GM21367 (cell line): ENCODE measurements around the gene WWC1.

ENCODE experiments used
- ATAC-seq: cut with Tn5 transposase; IDR thresholded peaks from one replicate; pipeline ENCODE4 v1.9.1; 2021; ENCODE audit not compliant: unreplicated experiment

Gene WWC1

DNA sequence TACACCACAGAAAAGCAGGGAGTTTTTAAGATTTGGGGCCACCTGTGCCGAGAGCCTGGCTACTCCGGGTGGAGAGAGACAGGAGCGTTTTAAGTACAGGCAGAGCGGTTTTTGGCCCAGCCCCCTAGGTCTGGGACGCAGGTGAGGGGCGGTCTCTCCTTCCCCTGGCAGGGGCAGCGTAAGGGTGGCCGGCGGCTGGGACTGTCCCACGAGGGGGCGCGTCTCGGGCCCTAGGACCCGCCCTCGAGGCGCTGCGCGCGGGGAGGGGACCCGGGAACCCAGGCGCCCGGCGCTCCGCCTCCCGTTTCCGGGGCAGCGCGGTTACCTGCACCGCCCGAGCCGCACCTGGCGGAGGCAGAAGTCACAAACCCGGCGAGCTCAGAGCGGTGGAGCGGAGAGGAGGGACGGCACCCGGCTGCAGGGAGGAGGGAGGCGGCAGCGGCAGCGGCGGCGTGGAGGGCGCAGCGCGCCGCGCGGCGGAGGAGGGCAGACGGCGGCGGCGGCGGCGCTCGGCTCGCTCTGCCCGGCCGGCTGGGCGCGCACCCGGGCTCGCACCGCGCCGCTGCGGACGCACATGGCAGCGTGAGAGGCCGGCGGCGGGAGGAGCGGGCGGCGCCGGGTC, at the start of gene WWC1:
WWC1 (plus strand) TSS at position 304 of the 622 bp plus-strand sequence. CDS start 508 bp downstream, outside the sequence.
- peak; percentile 77 for ATAC-seq

DNA sequence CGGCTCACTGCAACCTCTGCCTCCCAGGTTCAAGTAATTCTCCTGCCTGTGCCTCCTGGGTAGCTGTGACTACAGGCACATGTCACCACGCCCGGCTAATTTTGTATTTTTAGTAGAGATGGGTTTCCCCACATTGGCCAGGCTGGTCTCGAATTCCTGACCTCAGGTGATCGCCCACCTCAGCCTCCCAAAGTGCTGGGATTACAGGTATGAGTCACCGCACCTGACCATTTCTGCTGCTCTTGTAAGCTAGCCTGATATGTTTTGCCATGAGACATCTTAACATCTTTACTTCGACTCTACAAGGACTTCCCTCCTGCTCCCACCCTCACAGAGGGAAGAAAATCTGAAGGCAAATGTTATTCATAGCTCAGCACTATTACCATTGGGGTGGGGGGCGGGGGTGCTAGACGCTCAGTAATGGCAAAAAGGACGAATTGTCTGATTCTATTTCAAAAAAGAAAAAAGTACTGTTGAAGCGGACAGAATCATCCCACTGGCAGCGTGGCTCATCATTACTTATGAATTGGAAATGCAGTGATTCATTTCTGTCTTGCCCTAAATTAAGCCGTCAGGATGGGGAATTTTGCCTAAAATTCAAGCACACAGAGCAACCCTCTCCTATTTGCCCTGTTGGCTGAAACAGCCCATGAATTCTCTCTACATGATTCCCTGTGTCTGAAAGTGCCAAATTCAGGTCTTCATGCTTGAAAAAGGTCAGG, 46.4 kb upstream of the WWC1 start:
- ATAC-seq = no peak

DNA sequence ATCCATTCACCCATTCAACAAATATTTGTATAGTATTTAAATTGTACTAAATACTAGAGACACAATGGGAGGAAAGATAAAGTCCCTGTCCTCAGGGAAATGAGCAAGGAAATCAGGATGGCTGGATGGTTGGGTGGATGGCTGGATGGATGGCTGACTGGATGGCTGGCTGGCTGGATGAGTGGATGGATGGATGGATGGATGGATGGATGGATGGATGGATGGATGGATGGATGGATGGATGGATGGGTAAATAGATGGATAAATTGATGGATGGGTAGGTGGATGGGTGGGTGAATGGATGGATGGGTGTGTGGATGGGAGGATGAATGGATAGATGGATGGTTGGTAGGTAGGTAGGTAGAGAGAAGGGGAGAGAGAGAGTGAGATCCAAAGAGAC, 41.5 kb upstream of the WWC1 start:
- no peak for ATAC-seq

DNA sequence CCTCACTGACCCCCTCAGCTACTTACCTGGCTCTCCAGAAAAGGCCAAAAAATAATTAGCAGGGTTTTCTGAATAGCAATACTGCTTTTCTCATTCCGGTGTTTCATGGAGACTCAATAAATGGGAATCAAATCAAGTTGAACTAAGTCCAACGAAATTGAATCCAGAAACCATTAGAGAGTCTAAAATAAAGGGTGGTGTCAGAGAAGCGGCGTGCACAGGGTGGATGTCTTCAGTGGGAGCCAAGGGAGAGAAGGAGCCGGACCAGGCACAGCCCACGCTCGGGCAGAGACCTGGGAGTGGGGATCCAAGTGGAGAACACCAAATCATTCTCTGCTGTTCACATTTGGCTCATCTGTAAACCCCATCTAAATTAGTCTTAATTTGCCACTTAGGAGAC, 40.2 kb upstream of the WWC1 start:
- no peak for ATAC-seq

DNA sequence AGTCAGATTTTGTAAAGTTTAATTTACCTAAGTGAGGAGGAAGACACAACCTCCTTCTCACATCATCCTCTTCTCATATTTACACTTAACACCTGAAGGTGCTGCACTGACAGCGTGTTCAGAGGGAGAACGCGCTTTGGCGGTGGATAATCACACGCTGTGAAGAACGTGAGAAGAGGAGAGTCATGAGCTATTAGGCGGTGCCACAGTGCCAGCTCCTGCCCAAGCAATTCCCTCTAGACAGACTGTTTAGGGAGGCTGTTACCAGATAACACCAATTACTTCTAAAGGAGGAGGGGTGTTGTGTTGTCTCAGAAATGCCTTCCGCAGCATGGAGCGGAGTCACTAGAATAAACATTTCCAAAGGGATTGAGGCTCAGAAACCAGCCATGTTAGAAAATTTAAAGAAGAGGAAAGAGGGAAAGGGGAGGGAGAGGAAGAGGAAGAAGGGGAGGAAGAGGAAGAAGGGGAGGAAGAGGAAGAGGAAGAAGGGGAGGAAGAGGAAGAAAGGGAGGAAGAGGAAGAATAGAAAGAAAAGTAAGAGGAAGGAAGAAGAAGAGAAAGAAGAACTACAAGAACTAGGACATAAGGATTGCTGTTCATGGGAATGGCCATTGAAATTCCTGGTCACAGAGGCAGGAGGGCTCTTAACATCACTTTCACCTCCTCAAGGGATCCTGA, 37.3 kb upstream of the WWC1 start:
- no peak for ATAC-seq

DNA sequence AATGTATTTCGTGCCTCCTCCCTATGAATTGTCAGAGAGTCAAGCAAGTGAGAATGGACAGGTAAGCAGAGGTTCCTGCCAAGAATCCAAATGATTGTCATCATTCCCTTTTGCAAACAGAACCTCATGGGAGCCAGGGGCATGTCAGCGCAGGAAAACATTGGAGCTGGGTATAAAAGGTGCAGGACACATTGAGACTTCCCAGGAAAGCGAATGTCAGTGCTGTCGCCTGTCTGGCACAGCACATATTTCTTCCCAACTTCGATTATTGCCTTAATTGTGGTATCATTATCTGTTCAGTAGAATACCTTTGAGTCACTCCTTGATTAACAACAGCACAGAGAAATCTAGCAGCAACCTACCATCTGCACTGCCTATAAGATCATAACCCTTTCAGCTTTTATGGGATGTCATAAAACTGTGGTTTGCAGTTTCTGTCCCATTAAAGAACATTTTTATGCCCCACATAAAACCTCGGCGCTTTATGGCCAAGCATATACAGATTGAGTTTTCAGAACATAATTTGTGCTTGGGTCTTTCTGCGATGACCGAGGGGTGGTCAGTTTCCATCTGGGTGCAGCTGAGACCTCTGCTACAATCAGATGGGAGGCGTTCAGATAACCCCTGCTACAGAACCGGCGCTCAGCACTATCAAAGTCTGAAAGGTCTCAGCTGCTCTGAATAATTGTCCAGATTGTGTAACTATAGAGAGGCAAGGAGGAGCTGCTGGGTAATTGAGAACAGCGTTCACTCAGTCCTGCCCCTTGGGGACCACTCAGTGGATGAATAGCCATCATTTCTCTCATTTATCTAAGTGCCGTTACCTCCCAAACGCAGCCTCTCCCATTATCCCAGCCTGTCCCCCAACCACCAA, 30.9 kb upstream of the WWC1 start:
- ATAC-seq = no peak

DNA sequence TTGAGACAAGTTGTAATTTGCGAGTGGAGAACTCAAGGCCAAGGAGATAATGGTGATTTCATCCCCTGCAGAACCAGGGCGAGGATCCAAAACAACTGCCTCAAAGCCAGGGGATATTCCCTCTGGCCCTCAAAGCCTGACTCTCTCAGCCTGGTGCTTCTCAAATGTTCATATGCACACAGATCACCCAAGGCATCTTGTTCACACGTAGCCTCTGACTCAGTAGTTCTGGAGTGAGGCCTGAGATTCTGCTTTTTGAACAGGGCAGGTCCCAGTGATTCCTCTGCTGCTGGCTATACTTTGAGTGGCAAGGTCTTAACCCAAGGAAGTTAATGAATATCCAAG, 30.2 kb upstream of the WWC1 start:
- ATAC-seq = no peak

DNA sequence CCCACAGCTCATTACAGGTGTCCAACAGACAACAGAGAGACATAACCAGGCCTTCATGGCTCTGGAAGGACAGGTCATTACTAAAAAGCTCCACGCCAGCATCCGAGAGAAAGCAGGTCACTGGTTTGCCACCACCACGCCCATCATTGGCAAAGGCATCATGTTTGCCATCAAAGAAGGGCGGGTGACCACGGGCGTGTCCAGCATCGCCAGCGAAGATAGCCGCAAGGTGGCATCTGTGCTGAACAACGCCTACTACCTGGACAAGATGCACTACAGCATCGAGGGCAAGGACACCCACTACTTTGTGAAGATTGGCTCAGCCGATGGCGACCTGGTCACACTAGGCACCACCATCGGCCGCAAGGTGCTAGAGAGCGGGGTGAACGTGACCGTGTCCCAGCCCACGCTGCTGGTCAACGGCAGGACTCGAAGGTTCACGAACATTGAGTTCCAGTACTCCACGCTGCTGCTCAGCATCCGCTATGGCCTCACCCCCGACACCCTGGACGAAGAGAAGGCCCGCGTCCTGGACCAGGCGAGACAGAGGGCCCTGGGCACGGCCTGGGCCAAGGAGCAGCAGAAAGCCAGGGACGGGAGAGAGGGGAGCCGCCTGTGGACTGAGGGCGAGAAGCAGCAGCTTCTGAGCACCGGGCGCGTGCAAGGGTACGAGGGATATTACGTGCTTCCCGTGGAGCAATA, 29.3 kb upstream of the WWC1 start:
- ATAC-seq = no peak

DNA sequence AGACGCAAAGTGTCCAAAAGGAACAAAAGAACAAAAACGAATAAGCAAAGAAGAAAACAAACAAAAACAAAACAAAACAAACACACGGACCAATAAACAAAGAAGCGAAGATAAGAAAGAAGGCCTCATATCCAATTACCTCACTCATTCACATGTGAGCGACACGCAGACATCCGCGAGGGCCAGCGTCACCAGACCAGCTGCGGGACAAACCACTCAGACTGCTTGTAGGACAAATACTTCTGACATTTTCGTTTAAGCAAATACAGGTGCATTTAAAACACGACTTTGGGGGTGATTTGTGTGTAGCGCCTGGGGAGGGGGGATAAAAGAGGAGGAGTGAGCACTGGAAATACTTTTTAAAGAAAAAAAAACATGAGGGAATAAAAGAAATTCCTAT, 28.3 kb upstream of the WWC1 start:
- no peak for ATAC-seq

DNA sequence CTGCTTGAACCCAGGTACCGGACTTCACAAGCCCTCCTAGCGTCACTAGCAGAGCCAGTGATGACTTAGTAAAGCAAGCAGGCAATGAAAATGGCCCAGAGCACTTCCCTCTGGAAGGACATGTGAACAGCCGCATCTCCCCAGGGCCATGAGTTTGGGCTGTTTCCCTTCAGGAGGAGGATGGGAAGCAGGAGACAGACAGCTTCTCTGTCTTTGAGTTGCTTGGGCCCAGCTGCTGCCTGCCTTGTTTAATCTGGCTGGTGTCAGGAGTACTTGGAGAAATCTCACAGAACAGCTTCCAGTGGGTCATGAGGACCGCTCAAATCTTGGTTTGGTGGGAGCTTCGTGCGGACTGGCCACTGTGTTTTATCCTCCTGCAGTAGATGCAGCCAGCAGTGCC, 25.4 kb upstream of the WWC1 start:
- ATAC-seq = no peak

DNA sequence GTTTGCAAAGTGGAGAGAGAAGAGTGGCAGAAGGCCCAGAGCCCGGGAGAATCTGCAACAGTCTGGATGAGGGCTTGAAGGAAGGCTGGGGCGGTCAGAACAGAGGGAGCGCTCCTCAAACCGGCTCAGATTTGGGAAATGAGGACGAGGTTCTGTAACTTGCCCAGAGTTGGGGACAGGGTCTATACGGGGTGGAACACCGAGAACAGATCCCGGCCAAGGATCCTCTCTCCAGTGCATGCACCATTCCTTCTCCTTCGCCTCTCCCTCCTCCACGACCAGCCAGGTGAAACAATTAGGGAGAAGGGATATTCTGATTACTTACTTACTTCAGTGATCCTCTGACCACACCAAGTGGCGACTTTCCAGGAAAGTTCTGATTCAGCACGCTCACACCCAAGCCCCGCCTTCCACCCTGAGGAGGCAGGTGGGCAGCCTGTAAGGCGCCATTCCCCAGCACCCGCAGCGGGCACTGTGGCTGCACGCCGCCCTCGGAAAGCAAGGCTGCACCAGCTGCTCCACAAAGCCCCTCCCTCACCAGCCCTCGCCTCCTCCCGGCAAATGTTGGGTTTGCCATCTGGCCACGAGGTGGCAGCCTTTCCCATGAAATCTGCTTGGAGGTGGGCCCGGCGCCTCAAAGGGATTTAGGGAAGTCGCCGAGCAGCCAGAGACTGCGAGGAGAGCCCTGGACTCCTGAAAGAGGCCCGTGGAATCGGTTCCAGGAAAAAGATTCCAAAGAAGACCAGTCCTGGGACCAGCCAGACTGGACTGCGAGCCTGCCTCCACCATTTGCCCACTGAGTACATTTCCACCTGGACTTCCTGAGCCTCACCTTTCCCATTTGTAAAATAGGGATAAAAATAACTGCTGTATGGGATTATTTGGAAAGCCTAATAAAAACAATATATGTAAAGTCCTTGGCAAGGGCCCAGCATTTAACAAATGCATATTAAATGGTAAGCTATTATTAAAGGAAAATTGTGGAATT, 22.2 kb upstream of the WWC1 start:
- peak; percentile 95 for ATAC-seq

DNA sequence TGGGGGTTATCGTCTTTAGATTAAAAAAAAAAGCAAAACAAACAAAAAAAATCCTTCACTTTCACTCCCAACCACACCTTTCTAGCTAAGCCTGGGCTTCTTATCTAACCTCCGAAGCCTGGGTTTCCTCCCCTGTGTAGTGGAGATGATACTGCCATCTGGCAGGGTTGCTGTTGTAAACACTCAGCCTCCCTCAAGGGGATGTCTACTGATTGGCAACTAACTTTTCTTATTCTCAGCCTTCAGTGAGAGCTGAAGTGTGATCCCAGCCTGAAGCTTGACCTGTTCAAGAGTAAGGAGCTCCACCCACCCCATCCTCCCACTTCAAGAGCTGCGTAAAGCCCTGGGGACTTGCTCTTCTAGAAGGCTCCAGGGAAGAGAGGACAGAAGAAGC, 21.5 kb upstream of the WWC1 start:
- no peak for ATAC-seq

DNA sequence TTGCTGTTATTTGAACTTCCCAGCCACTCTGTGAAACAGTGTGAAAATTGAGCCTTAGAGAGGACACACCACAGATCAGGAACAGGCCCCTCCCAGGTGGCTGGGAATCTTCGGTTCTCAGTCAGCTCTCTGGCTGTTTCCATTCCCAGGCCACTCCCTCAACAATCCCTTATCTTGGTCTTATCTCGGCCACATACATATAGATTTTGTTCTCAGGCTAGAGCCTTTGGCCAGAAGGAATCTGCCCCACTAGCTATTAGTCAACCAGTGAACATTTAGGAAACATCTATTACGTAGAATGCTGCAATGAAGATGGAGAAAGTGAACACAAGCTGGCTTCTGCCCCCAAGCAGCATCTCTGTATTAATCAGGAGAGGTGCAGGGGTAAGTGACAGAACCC, 21.0 kb upstream of the WWC1 start:
- ATAC-seq = no peak

DNA sequence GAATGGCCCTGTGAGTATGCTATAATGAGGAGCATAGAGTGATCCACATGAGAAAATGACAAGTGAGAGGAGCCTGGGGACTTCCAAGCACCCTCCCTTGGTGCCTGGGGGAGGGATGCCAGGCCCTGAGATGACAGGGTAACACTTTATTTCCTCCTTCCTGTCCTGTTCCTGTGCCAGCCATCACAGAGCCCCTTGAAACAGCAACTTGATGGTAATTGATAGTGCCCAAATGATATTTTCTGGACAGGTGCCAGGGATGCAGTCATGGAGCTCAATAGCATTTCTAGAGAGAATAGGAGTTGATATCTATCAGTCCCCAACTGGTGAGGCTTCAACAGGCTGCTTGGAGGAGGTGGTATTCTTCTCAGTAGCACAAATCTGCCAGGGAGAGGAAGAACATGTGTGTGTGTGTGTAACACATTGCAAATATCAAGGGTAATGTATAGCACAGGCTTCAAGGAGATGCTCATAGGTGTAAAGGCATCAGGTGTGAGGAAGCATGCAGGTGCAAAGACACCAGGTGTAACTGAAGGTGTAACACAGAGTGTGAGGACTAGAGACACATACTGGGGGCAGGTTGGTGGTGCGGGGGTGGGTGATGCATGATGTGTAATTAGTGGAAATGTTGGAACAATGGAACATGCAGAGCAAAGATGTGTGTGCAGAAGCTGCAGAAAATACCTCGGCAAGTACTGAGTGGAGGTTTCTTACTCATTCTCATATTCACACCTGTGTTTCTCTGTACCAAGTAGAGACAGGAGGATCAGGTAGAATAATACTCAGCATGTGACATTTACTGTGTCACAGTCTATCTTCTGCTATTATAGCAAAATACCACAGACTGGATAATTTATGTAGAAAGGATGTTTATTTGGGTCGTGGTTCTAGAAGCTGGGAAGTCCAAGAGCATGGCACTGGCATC, 18.1 kb upstream of the WWC1 start:
- no peak for ATAC-seq

DNA sequence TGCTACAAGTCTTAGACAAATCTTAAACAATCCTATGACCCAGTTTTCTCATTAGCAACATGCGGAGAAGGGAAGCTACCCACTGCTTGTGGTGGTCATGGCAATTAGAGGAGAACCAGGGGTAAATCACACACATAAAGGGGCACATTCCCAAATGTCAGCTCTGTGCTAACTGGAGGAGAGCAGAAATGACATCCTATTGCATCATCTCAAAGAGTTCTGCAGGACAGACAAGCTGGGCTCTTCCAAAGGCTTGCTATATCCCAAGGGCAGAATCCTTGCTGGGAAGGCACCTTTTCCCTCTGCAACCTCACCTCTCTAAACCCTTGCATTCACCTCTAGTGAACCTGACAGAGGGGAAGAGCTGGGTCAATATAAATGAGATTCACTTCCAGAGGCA, 17.0 kb upstream of the WWC1 start:
- no peak for ATAC-seq

DNA sequence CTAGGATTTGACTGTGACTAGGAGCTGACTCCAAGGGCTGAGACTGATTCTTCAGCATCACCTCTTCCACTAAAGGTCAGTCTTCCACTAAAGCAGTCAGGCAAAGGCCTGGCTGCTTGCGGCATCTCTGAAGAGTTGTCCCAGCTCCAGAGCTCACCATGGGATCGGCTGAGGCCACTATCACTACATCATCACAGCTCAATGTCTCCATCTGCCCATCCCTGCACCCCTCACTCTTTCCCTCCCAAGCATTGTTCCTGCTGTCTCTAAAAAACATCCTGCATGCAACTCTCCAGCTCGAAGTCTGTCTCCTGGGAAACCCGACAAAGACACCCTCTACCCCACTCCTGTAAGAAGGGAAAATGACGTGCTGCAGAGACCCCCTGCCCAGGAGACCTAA, 15.5 kb upstream of the WWC1 start:
- ATAC-seq = no peak

DNA sequence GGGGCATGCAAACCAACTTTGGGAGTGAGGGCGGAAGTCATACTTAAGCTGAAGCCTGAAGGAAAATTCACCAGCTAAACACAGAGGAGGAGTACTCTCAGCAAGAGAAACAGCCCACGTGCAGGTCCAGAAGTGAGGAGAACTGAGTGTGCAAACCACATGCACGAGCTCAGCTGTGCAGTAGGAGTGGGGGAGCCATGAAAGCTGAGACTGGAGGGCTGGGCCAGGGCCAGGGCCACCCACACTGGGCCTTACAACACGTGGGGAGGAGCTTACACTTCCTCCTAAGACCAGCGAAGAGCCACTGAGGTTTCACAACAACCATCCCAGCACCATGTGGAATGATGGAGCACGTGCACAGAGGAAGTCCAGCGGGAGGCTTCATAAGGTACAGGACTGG, 9.3 kb upstream of the WWC1 start:
- no peak for ATAC-seq

DNA sequence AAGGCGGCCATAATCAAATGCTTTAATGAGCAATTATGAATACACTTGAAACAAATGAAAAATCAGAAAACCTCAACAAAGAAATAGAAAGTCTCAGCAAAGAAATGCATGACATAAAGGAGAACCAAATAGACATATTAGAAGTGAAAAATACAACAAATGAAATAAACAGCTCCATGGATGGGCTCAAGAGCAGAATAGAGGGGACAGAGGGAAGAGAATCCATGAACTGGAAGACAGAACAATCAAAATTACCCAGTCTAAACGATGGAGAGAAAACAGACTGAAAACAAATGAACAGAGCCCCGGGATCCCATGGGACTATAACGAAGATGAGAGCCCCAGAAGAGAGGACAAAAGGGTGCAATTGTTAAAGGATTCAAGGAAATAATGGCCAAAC, 6.6 kb upstream of the WWC1 start:
- no peak for ATAC-seq

DNA sequence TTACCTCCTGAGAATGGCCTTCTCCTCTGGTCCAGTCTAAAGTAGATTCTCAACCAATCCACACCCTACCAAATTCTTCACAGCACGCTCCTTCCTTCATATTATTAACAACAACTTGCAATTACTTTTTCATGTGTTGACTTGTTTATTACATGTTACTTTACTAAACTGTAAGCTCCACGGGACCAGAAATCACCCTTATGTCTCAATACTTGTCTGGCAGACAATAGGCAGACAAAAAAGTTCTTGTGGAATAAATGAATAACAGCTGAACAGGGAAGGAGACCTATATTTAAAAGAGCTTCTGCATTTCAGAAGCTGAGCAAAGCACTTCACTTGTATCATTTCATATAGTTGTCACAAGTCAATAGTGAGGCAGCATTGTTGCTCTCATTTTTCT, 5.7 kb upstream of the WWC1 start:
- ATAC-seq = no peak
